Panc1 (cell line): ENCODE results near the gene STAT5A. TPM values are rescaled to one million over a fixed set of nuclear protein-coding genes. Genes with fewer than 3 reads are reported as not detected.

Source experiments
- ATAC-seq: fragments of 200-7000 bp; cut with Tn5 transposase; 2 replicates; pipeline ENCODE4 v1.9.1; 2020; ENCODE audit warnings: mild to moderate bottlenecking, moderate library complexity
- BruUV-seq: library from RNA; stranded (reverse); fragments of 400-500 nt; replicated peaks from 2 replicates; lab custom pipeline; 2021; lab: Mats Ljungman, UMichigan
- CTCF ChIA-PET: fragments of 300-600 bp; sonication (Branson Sonifier 250); formaldehyde crosslinking; loops from one replicate; lab custom pipeline; 2022; ENCODE audit warnings: antibody characterized with exemption; lab: Charles Lee
- POLR2A ChIA-PET: fragments of 300-600 bp; sonication (Branson Sonifier 250); formaldehyde crosslinking; loops from one replicate; lab custom pipeline; 2022; ENCODE audit warnings: antibody characterized with exemption; lab: Charles Lee
- DNase-seq: peaks from one replicate; pipeline ENCODE4 v3.0.0-alpha.2; 2010; ENCODE audit warnings: low read depth, low spot score
- H3K27ac ChIP-seq: 2 replicates; pipeline ENCODE4 v1.5.1; 2011; ENCODE audit warnings: mild to moderate bottlenecking, low read length, inconsistent platforms
- H3K27me3 ChIP-seq: fragments of 200-500 bp; sonication (Bioruptor generic); 2 replicates; pipeline ENCODE4 v1.6.0; 2014; ENCODE audit warnings: low read length, inconsistent platforms; ENCODE audit not compliant: control insufficient read depth, insufficient read depth
- H3K36me3 ChIP-seq: fragments of 200-500 bp; sonication (Bioruptor generic); 2 replicates; pipeline ENCODE4 v1.5.1; 2014; ENCODE audit warnings: inconsistent platforms, mild to moderate bottlenecking, low read length, moderate library complexity; ENCODE audit not compliant: control insufficient read depth, insufficient read depth
- H3K4me1 ChIP-seq: 2 replicates; pipeline ENCODE4 v1.5.1; 2011; ENCODE audit warnings: inconsistent platforms, mild to moderate bottlenecking, low read length, moderate library complexity; ENCODE audit not compliant: control insufficient read depth, insufficient read depth
- H3K4me3 ChIP-seq, 2 experiments: 2 replicates each; pipeline ENCODE4 v1.5.1; 2011 to 2012; ENCODE audit warnings: low read depth in 2 of 2, low read length in 2 of 2, mild to moderate bottlenecking in 2 of 2, inconsistent platforms in 1 of 2, moderate library complexity in 1 of 2
- H3K9me3 ChIP-seq: fragments of 200-500 bp; sonication (Bioruptor generic); 2 replicates; pipeline ENCODE4 v1.5.1; 2014; ENCODE audit warnings: low read depth, mild to moderate bottlenecking, inconsistent platforms, low read length, moderate library complexity; ENCODE audit not compliant: control insufficient read depth, insufficient read depth
- CTCF ChIP-seq: fragments of 450-650 bp; IDR thresholded peaks from 2 replicates; pipeline ENCODE4 v1.5.1; 2017; ENCODE audit warnings: mild to moderate bottlenecking
- POLR2AphosphoS5 ChIP-seq: IDR thresholded peaks from 2 replicates; pipeline ENCODE4 v1.6.1; 2012; ENCODE audit warnings: mild to moderate bottlenecking, low read depth, low read length, moderate library complexity
- REST ChIP-seq, 2 experiments: IDR thresholded peaks; 2 replicates each; pipeline ENCODE4 v1.6.1; 2011 to 2012; ENCODE audit warnings: low read depth in 2 of 2, control low read depth in 1 of 2, low read length in 1 of 2, mild to moderate bottlenecking in 1 of 2, moderate library complexity in 1 of 2; ENCODE audit not compliant: insufficient read depth in 1 of 2
- SIN3A ChIP-seq: IDR thresholded peaks from 2 replicates; pipeline ENCODE4 v1.6.1; 2012; ENCODE audit warnings: low read depth, mild to moderate bottlenecking, low read length, moderate library complexity, borderline replicate concordance; ENCODE audit not compliant: insufficient read depth
- TCF7L2 ChIP-seq: IDR thresholded peaks from 2 replicates; pipeline ENCODE4 v1.6.1; 2011; ENCODE audit warnings: mild to moderate bottlenecking, low read depth, low read length, inconsistent platforms
- in situ Hi-C: cut with HindIII; loops from 2 replicates; pipeline ENCODE4 v1.10.0; 2016; ENCODE audit warnings: low sequenced_read_pairs, low pct_unique_long_range_greater_than_20kb
- intact Hi-C: fragments of 100-400 bp; cut with micrococcal nuclease; formaldehyde crosslinking; loops from one replicate; pipeline ENCODE4 v1.10.0; 2022; ENCODE audit not compliant: unreplicated experiment
- total RNA-seq: library from RNA; stranded (reverse); gene quantifications from one replicate; pipeline ENCODE4 v1.2.1, GENCODE V29; 2021; ENCODE audit not compliant: unreplicated experiment

STAT5A gene
- total RNA-seq, 1 experiment from 2014 or later: 26.7 TPM

DNA sequence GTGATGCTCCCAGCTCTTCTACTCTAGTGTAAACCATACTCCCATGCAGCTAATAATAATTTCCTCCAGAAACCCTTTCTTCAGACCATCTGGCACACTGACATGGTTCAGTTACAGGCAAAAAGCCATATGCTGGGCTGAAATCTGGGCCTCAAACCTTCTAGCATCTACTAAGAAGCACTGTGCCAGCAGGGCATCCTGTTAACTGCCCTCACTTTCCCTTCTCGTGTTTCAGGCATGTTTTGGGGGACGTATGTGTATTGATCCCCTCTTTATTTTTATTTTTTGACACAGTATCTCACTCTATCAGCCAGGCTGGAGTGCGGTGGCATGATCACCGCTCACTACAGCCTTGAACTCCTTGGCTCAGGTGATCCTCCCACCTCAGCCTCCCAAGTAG, 33.3 kb downstream of the STAT5A start:
- H3K4me1 ChIP-seq: peaks cover 49% of the 10 kb centered on the region
- BruUV-seq: TSS peak; percentile 59
- peaks cover 10% of the 10 kb centered on the region; the same call in 1 of the 2 replicates for H3K36me3 ChIP-seq
- TF ChIP-seq CTCF: no peak
- TF ChIP-seq POLR2AphosphoS5: 0 out of 2 replicates have a peak, but pooled peaks have one; percentile 18
- TF ChIP-seq TCF7L2: no peak
- TF ChIP-seq SIN3A: no peak
- peak overlapping the region; percentile 98 for H3K27ac ChIP-seq
- no peak for ATAC-seq
- CTCF ChIA-PET: interaction anchor here (0.7 kb wide), 1 partner anchor 56 kb away, joined by 5 read pairs; no protein-coding TSS in a partner anchor
- H3K27me3 ChIP-seq: no peaks in the 10 kb centered on the region
- no peak overlapping the region for H3K4me3 ChIP-seq
- H3K9me3 ChIP-seq: no peaks in the 10 kb centered on the region
- in situ Hi-C loops: no loop called here
- POLR2A ChIA-PET: no interaction called here
- no peak for DNase-seq
- intact Hi-C loops: loop anchor here (10.0 kb wide), 1 partner anchor 63 kb away; the partner anchor contains the start of gene STAT3

DNA sequence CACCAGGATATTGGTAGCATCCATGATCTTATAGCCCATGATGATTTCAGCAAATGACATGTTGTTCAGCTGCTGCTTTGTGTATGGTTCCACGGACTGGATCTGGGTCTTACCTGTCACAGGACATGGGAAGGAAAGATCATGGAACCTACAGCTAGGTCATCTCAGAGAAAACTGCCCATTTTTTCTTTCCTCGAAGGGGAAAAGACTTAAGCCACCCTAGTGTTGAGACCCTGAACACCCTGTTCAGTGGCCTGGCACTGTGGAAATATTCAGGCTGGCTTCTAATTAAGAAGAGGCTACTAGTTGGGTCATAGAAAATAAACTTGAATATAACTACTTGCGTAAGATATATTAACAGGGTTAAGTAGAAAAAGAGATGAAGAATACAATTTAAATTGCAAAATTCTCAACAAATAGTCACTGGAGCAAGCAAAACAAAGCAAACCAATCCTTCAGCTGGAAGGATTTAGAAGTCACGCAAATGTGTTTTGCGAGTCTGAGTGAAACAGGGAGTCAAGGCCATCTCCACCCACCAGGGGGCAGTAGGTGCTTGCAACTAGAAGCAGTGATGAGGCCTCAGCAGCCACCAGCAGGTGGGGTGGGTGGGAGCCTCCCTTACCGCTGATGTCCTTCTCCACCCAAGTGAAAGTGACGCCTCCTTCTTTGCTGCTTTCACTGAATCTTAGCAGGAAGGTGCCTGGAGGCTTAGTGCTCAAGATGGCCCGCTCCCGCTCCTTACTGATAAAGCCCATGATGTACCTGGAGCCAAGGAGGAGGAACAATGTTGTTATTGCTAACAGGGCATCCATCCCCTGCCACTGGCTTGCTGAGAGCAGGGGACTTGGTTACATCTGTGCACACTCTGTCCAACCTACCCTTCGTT, 34.3 kb downstream of the STAT5A start:
- in situ Hi-C loops (no loop called here), intact Hi-C loops (loop anchor here (10.0 kb wide), 1 partner anchor 62 kb away; the partner anchor contains the start of gene STAT3)
- ChIA-PET CTCF (interaction anchor here (0.7 kb wide), 1 partner anchor 695 kb away, joined by 3 read pairs; no protein-coding TSS in a partner anchor), POLR2A (no interaction called here)
- Histone ChIP-seq H3K27me3 (no peaks in the 10 kb centered on the region), H3K4me3 (no peak overlapping the region), H3K27ac (peak overlapping the region; percentile 98), H3K36me3 (peaks cover 10% of the 10 kb centered on the region; the same call in 1 of the 2 replicates), H3K4me1 (peaks cover 45% of the 10 kb centered on the region), H3K9me3 (no peaks in the 10 kb centered on the region)
- ATAC-seq (peak; percentile 79), DNase-seq (peak; percentile 82)
- TF ChIP-seq SIN3A (no peak), REST (IDR thresholded peaks at IDR 0.05; ENCODE audit: insufficient read depth in 1 of 2, low read depth in 2 of 2, low read length in 1 of 2) (no peak), CTCF (peak; percentile 88), TCF7L2 (no peak), POLR2AphosphoS5 (no peak; the same call in 1 of the 2 replicates)
- BruUV-seq: no TSS peak
